Activated CD4-positive, alpha-beta T cell treated with anti-CD3 and anti-CD28 coated beads for 1 hour (primary cell): ENCODE measurements around the gene ANGEL2.
"Not testable (repeated sequence)": the region's sequence is repeated elsewhere in the genome, so short reads cannot be mapped to it uniquely, and the experiment has no call there.

Source experiments
- DNase-seq: peaks from one replicate; pipeline ENCODE4 v3.0.0-alpha.2; 2020

Gene ANGEL2

GRCh38 chr1:213015099-213016050 is at the start of gene ANGEL2:
Gene ANGEL2 (minus strand): TSS chr1:213015867. CDS start chr1:213015671, 196 bp downstream.
- peak; percentile 92 for DNase-seq

- DNase-seq = no peak
These were observed 45.6 kb upstream of the ANGEL2 start for GRCh38 chr1:213061263-213061662.

- no peak for DNase-seq
These were observed 45.2 kb upstream of the ANGEL2 start for GRCh38 chr1:213060836-213061235.

- no peak for DNase-seq
These were observed 41.8 kb upstream of the ANGEL2 start for GRCh38 chr1:213057264-213058059.

GRCh38 chr1:213055767-213056166 is 40.1 kb upstream of the ANGEL2 start:
- no peak for DNase-seq

GRCh38 chr1:213054733-213055591 is 39.3 kb upstream of the ANGEL2 start:
- no peak for DNase-seq

- no peak for DNase-seq
These were observed 38.5 kb upstream of the ANGEL2 start for GRCh38 chr1:213054142-213054541.

GRCh38 chr1:213053455-213053854 is 37.8 kb upstream of the ANGEL2 start:
- no peak for DNase-seq

- no peak for DNase-seq
These were observed 36.2 kb upstream of the ANGEL2 start for GRCh38 chr1:213051881-213052202.

GRCh38 chr1:213051127-213051880 is 35.6 kb upstream of the ANGEL2 start, which contains the start of gene RPS6KC1:
Gene RPS6KC1 (plus strand): TSS chr1:213051241. CDS start chr1:213051405, 164 bp downstream.
- DNase-seq = peak; percentile 72

- no peak for DNase-seq
These were observed 35.1 kb upstream of the ANGEL2 start for GRCh38 chr1:213050745-213051126.

- DNase-seq = no peak
These were observed 33.6 kb upstream of the ANGEL2 start for GRCh38 chr1:213049232-213049631.

GRCh38 chr1:213045321-213046226 is 29.9 kb upstream of the ANGEL2 start:
- DNase-seq = not testable (repeated sequence)

GRCh38 chr1:213041443-213041842 is 25.8 kb upstream of the ANGEL2 start:
- DNase-seq = no peak

- no peak for DNase-seq
These were observed 19.9 kb upstream of the ANGEL2 start for GRCh38 chr1:213035573-213035972.

GRCh38 chr1:213034713-213035112 is 19.0 kb upstream of the ANGEL2 start:
- no peak for DNase-seq

GRCh38 chr1:213032651-213033050 is 17.0 kb upstream of the ANGEL2 start:
- DNase-seq = no peak

- not testable (repeated sequence) for DNase-seq
These were observed 11.4 kb upstream of the ANGEL2 start for GRCh38 chr1:213027024-213027423.

GRCh38 chr1:213020016-213020415 is 4.3 kb upstream of the ANGEL2 start:
- no peak for DNase-seq

GRCh38 chr1:213019450-213019849 is 3.8 kb upstream of the ANGEL2 start:
- no peak for DNase-seq
